ENCODE data around the gene SRCAP.

Gene SRCAP

GRCh38 chr16:30657866-30658730, 40.9 kb upstream of the SRCAP start, which contains the start of gene FBRS:
Gene FBRS (plus strand): TSS chr16:30658431. CDS start chr16:30659519, 1,088 bp downstream.
- peak; percentile 100 for DNase-seq
- Histone ChIP-seq H3K27me3 (ENCODE audit: insufficient read depth, low read depth, severe bottlenecking) (no peaks in the 10 kb centered on the region), H3K36me3 (peaks cover 66% of the 10 kb centered on the region), H3K27ac (peak within 1 kb of the TSS; percentile 86), H3K4me3 (ENCODE audit: low read depth, low read length) (peak within 1 kb of the TSS; percentile 86), H3K9me3 (ENCODE audit: severe bottlenecking) (no peaks in the 10 kb centered on the region)
- peak; percentile 77 for TF ChIP-seq CTCF (IDR thresholded peaks at IDR 0.05; ENCODE audit: low read depth, low read length)

- H3K27ac ChIP-seq, result peak overlapping the region; percentile 86
- peaks cover 66% of the 10 kb centered on the region for H3K36me3 ChIP-seq
- DNase-seq, result no peak
- no peaks in the 10 kb centered on the region for H3K9me3 ChIP-seq (ENCODE audit: severe bottlenecking)
- no peak for TF ChIP-seq CTCF (IDR thresholded peaks at IDR 0.05; ENCODE audit: low read depth, low read length)
- peak overlapping the region; percentile 86 for H3K4me3 ChIP-seq (ENCODE audit: low read depth, low read length)
- no peaks in the 10 kb centered on the region for H3K27me3 ChIP-seq (ENCODE audit: insufficient read depth, low read depth, severe bottlenecking)
Measured at GRCh38 chr16:30658731-30659506, 40.1 kb upstream of the SRCAP start.

GRCh38 chr16:30659507-30660423, 39.2 kb upstream of the SRCAP start:
- Histone ChIP-seq H3K36me3 (peaks cover 64% of the 10 kb centered on the region), H3K27me3 (ENCODE audit: insufficient read depth, low read depth, severe bottlenecking) (no peaks in the 10 kb centered on the region), H3K4me3 (ENCODE audit: low read depth, low read length) (peak overlapping the region; percentile 86), H3K27ac (peak overlapping the region; percentile 86), H3K9me3 (ENCODE audit: severe bottlenecking) (no peaks in the 10 kb centered on the region)
- no peak for TF ChIP-seq CTCF (IDR thresholded peaks at IDR 0.05; ENCODE audit: low read depth, low read length)
- DNase-seq, result no peak

- peaks cover 64% of the 10 kb centered on the region for H3K36me3 ChIP-seq
Measured at GRCh38 chr16:30660424-30661261, 38.3 kb upstream of the SRCAP start.

More at GRCh38 chr16:30660424-30661261, 38.3 kb upstream of the SRCAP start:
- no peaks in the 10 kb centered on the region for H3K27me3 ChIP-seq (ENCODE audit: insufficient read depth, low read depth, severe bottlenecking)
- peak overlapping the region; percentile 86 for H3K27ac ChIP-seq
- peak overlapping the region; percentile 86 for H3K4me3 ChIP-seq (ENCODE audit: low read depth, low read length)
- no peaks in the 10 kb centered on the region for H3K9me3 ChIP-seq (ENCODE audit: severe bottlenecking)
- TF ChIP-seq CTCF (IDR thresholded peaks at IDR 0.05; ENCODE audit: low read depth, low read length), result no peak
- DNase-seq, result no peak
